SU-DHL-6 (cell line): Measurements from ENCODE around the gene TNIK.

Experiments used
- H2AFZ ChIP-seq: fragments of 200-600 bp; sonication (generic); 2 replicates; pipeline ENCODE4 v1.6.1; 2014; ENCODE audit warnings: low read depth, mild to moderate bottlenecking, moderate library complexity, mixed read lengths, antibody characterized with exemption, low read length; ENCODE audit not compliant: severe bottlenecking
- H3F3A ChIP-seq: fragments of 200-600 bp; shearing (Covaris generic); 2 replicates; pipeline ENCODE4 v1.6.0; 2016; ENCODE audit warnings: antibody characterized with exemption, mild to moderate bottlenecking; ENCODE audit not compliant: insufficient read depth
- H3K27ac ChIP-seq: fragments of 200-600 bp; sonication (generic); 2 replicates; pipeline ENCODE4 v1.5.1; 2016; ENCODE audit warnings: low read depth, mild to moderate bottlenecking, low read length, moderate library complexity, mixed read lengths
- H3K27me3 ChIP-seq: fragments of 200-600 bp; sonication (generic), shearing (Covaris generic); 2 replicates; pipeline ENCODE4 v1.6.0; 2014; ENCODE audit warnings: mild to moderate bottlenecking, low read length
- H3K36me3 ChIP-seq: fragments of 200-600 bp; sonication (generic); 2 replicates; pipeline ENCODE4 v1.6.1; 2014; ENCODE audit warnings: mild to moderate bottlenecking, low read length, mixed read lengths
- H3K4me2 ChIP-seq: fragments of 300-600, 200-600 bp; shearing (Covaris generic), sonication (generic); 2 replicates; pipeline ENCODE4 v1.6.0; 2014; ENCODE audit warnings: low read length, low read depth, mild to moderate bottlenecking; ENCODE audit not compliant: poor library complexity, severe bottlenecking
- H3K4me3 ChIP-seq: fragments of 200-600 bp; sonication (generic); 2 replicates; pipeline ENCODE4 v1.5.1; 2014; ENCODE audit warnings: antibody characterized with exemption, low read length, mild to moderate bottlenecking, mixed read lengths; ENCODE audit not compliant: insufficient read depth, poor library complexity, severe bottlenecking
- H3K79me2 ChIP-seq: fragments of 200-600 bp; sonication (generic); 2 replicates; pipeline ENCODE4 v1.6.1; 2014; ENCODE audit warnings: mild to moderate bottlenecking, low read length, moderate library complexity; ENCODE audit not compliant: insufficient read depth
- H3K9ac ChIP-seq: fragments of 200-600 bp; sonication (generic); 2 replicates; pipeline ENCODE4 v1.7.0; 2014; ENCODE audit warnings: mild to moderate bottlenecking, low read length
- H3K9me2 ChIP-seq: fragments of 200-600 bp; sonication (generic); replicated peaks from 2 replicates; pipeline ENCODE4 v1.6.1; 2014; ENCODE audit warnings: low read length; ENCODE audit not compliant: insufficient read depth
- H3K9me3 ChIP-seq: fragments of 200-600 bp; sonication (generic); 2 replicates; pipeline ENCODE4 v1.6.1; 2014; ENCODE audit warnings: low read length, mixed read lengths; ENCODE audit not compliant: insufficient read depth
- H4K20me1 ChIP-seq: fragments of 200-600 bp; sonication (generic); 2 replicates; pipeline ENCODE4 v1.6.1; 2014; ENCODE audit warnings: low read depth, mild to moderate bottlenecking, antibody characterized with exemption, low read length, moderate library complexity, mixed read lengths
- EZH2phosphoT487 ChIP-seq: fragments of 200-600 bp; sonication (generic), shearing (Covaris generic); conservative IDR thresholded peaks from 2 replicates; pipeline ENCODE4 v1.6.1; 2018; ENCODE audit warnings: mild to moderate bottlenecking, antibody characterized with exemption, low read length, moderate library complexity, mixed read lengths
- TF ChIP-seq, protein P1 (sequence below): fragments of 200-600 bp; sonication (generic); IDR thresholded peaks from one replicate; pipeline ENCODE4 v1.5.1; 2017; ENCODE audit warnings: antibody characterized with exemption, mild to moderate bottlenecking, low read length, moderate library complexity; ENCODE audit not compliant: insufficient read depth, poor library complexity, severe bottlenecking

TNIK gene

DNA sequence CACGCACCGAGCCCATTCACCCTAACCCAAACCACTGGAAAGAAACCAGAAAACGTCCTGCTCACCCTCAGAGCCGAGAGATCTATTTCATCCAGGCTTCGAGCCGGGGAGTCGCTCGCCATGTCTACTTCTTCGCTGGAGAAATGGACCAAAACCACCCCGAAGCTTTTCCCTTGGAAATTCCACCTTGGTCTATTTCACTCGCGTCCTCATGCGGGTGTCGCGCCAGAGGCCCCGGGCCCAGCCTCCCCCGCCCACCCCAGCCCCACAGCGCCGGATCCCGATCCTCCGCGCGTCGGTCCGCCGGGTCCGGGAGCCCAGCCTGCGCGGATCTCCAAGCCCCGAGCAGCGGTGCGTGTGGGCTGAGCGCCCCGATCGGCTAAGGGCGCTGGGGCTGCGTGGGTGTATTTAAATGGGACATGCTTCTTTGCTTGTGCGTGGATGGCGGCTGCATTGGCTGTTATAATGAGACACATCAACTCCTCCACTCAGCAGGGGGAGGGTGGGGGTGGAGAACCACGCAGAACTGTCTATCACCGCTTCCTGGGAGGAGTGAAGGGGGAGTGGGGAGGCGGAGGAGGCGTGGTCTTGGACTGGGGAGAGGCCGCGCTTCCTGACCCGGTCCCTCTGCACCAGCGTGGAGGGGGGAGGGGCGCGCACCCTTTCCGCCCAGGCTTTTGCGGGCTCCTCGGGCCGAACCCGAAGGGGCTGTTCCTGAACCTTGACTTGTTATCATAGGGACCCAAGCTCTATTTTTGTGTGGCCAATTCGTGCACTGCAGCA lies at the start of gene TNIK:
TSS of gene TNIK (minus strand) at position 464 of the 783 bp plus-strand sequence. CDS start at position 122, 342 bp downstream.
- Histone ChIP-seq H4K20me1 (no peaks in the 10 kb centered on the region), H3K27me3 (no peaks in the 10 kb centered on the region), H3K9ac (peak within 1 kb of the TSS; percentile 21; the same call in 1 of the 2 replicates), H3K9me2 (no peaks in the 10 kb centered on the region), H3K4me3 (peak within 1 kb of the TSS; percentile 46), H3K4me2 (peak within 1 kb of the TSS; percentile 59), H3K79me2 (no peaks in the 10 kb centered on the region), H3K27ac (no peak within 1 kb of the TSS), H3F3A (no peaks in the 10 kb centered on the region), H2AFZ (peak within 1 kb of the TSS; percentile 37), H3K9me3 (no peaks in the 10 kb centered on the region), H3K36me3 (no peaks in the 10 kb centered on the region)
- TF ChIP-seq, protein P1, sequence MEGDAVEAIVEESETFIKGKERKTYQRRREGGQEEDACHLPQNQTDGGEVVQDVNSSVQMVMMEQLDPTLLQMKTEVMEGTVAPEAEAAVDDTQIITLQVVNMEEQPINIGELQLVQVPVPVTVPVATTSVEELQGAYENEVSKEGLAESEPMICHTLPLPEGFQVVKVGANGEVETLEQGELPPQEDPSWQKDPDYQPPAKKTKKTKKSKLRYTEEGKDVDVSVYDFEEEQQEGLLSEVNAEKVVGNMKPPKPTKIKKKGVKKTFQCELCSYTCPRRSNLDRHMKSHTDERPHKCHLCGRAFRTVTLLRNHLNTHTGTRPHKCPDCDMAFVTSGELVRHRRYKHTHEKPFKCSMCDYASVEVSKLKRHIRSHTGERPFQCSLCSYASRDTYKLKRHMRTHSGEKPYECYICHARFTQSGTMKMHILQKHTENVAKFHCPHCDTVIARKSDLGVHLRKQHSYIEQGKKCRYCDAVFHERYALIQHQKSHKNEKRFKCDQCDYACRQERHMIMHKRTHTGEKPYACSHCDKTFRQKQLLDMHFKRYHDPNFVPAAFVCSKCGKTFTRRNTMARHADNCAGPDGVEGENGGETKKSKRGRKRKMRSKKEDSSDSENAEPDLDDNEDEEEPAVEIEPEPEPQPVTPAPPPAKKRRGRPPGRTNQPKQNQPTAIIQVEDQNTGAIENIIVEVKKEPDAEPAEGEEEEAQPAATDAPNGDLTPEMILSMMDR, result no peak

DNA sequence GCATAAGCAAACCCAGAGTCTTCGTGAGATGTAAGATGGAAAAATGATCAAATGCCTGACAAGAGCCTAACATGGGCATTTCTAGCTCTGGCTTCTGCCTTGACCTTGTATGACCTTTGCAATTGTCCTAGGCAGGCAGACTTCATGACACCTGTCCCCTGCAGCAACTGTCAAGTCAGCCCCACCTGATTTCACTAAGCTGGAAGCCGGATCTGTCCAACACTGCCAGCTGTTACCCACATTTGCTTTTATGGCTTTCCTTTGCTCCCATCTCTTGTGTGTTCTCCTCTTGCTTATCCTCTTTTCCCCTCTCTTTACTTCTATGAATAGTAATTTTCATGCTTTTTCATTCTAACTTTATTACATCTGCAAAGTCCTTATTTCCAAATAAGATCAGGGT lies 48.5 kb upstream of the TNIK start:
- Histone ChIP-seq H3K9me2 (no peaks in the 10 kb centered on the region), H3K27ac (no peak overlapping the region), H3K9me3 (no peaks in the 10 kb centered on the region), H3K36me3 (no peaks in the 10 kb centered on the region), H3K4me3 (no peak overlapping the region), H4K20me1 (no peaks in the 10 kb centered on the region), H3K79me2 (no peaks in the 10 kb centered on the region), H3K27me3 (no peaks in the 10 kb centered on the region), H3K9ac (no peak overlapping the region), H3F3A (no peaks in the 10 kb centered on the region), H2AFZ (no peak overlapping the region), H3K4me2 (no peak overlapping the region)
- no peak for TF ChIP-seq EZH2phosphoT487
- TF ChIP-seq, protein P1, result no peak

DNA sequence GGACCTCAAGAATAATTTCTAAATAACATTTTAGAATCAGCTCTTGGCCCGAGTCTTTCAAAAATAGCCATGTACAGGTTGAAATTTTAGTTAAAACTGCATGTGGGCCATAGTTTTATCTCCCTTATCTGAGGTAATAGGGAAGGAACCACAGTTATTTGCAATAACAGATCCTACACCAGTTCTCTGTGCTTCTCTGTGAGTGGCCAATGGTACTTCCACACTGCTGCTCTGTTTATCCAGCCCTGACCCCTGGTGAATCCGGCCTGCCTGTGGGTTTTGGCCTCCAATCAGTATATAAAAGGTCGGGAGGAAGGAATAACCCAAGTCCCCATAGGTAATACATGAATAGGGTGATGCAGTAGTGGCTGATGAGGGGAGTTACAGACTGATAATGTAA lies 48.0 kb upstream of the TNIK start:
- H3K9ac ChIP-seq, result no peak overlapping the region
- H3K79me2 ChIP-seq, result no peaks in the 10 kb centered on the region
- H3K4me2 ChIP-seq, result no peak overlapping the region
- no peaks in the 10 kb centered on the region for H3K36me3 ChIP-seq
- no peaks in the 10 kb centered on the region for H3F3A ChIP-seq
- H3K27ac ChIP-seq, result no peak overlapping the region
- no peaks in the 10 kb centered on the region for H3K9me3 ChIP-seq
- no peaks in the 10 kb centered on the region for H3K9me2 ChIP-seq
- H3K4me3 ChIP-seq, result no peak overlapping the region
- TF ChIP-seq, protein P1, result no peak
- H4K20me1 ChIP-seq, result no peaks in the 10 kb centered on the region
- H2AFZ ChIP-seq, result no peak overlapping the region
- no peaks in the 10 kb centered on the region for H3K27me3 ChIP-seq
